SK-N-DZ (cell line): ENCODE data around the gene ADARB2.

Source experiments
- DNase-seq: peaks from one replicate; pipeline ENCODE4 v3.0.0-alpha.2; 2015; ENCODE audit warnings: low spot score

Gene ADARB2

GRCh38 chr10:1142596-1142995 is 594.7 kb downstream of the ADARB2 start:
- no peak for DNase-seq

GRCh38 chr10:1141701-1142100 is 595.6 kb downstream of the ADARB2 start:
- no peak for DNase-seq

- no peak for DNase-seq
These were observed 596.1 kb downstream of the ADARB2 start for GRCh38 chr10:1141261-1141660.

- DNase-seq, result no peak
These were observed 598.8 kb downstream of the ADARB2 start for GRCh38 chr10:1138529-1138928.

GRCh38 chr10:1137499-1138163 is 599.7 kb downstream of the ADARB2 start:
- no peak for DNase-seq

GRCh38 chr10:1136268-1136667 is 601.1 kb downstream of the ADARB2 start:
- DNase-seq, result no peak

GRCh38 chr10:1134156-1134555 is 603.2 kb downstream of the ADARB2 start:
- no peak for DNase-seq

GRCh38 chr10:1133495-1134045 is 603.8 kb downstream of the ADARB2 start:
- DNase-seq, result no peak

GRCh38 chr10:1132584-1132983 is 604.7 kb downstream of the ADARB2 start:
- DNase-seq, result no peak

- DNase-seq, result no peak
These were observed 606.1 kb downstream of the ADARB2 start for GRCh38 chr10:1130995-1131790.

- no peak for DNase-seq
These were observed 607.1 kb downstream of the ADARB2 start for GRCh38 chr10:1130226-1130625.

GRCh38 chr10:1128649-1129048 is 608.7 kb downstream of the ADARB2 start:
- no peak for DNase-seq

GRCh38 chr10:1128115-1128514 is 609.2 kb downstream of the ADARB2 start:
- DNase-seq, result no peak

- DNase-seq, result no peak
These were observed 609.7 kb downstream of the ADARB2 start for GRCh38 chr10:1127629-1128028.
